ENCODE results near the gene SCG5.
A peak's percentile ranks its signal among the peaks of the same experiment; 100 is the strongest.
"Not testable (repeated sequence)": the region's sequence is repeated elsewhere in the genome, so short reads cannot be mapped to it uniquely, and the experiment has no call there.

Gene SCG5

DNA sequence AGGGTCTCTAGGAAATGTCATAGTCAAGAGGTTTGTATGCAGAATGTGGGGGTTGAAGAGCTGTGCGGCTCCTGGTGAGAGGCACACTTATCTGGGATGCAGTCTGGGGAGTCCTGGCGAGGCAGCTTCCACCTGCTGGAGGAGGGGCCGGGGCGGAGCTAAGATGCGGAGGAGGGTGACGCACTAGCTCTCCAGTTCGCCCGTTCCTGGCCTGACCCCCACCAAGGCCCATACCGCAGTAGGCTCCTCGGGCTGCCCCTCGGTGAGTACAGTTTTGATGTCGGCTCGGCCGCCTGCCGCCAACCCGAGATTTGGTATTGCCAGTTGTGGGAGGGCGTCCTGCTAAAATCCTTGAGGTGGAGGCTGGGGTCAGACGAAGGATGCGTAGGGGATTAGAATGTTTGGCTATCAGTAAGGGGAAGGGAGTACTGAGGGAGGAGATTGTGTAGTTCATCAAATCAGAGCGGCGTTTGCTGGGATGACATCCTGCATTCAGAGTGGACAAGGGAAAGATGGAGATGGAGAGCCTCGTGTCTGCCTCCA is at the start of gene SCG5:
TSS of gene SCG5 (plus strand) at position 194 of the 543 bp plus-strand sequence. CDS start 1,883 bp downstream, outside the sequence.
- DNase-seq = no peak

- not testable (repeated sequence) for DNase-seq
Measured at GRCh38 chr15:32593151-32593550, 48.4 kb upstream of the SCG5 start, which contains the start of gene GOLGA8N. Gene GOLGA8N (plus strand): TSS chr15:32593456.

DNA sequence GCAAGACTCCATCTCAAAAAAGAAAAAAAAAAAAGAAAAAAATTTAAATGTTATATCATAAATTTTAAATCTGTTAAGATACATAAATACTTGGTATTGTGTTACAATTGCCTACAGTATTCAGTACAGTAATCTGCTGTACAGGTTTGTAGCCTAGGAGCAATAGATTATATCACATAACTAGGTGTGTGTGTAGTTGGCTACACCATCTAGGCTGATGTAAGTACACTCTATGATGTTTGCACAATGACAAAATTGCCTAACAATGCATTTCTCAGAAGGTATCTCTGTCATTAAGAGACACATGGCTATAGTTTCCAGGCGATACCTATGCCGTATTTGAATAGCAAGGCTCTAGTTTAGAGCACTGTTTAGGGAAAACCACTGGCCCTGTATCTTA is 32.0 kb upstream of the SCG5 start:
- not testable (repeated sequence) for DNase-seq

GRCh38 chr15:32610719-32611118 is 30.8 kb upstream of the SCG5 start:
- DNase-seq = not testable (repeated sequence)

DNA sequence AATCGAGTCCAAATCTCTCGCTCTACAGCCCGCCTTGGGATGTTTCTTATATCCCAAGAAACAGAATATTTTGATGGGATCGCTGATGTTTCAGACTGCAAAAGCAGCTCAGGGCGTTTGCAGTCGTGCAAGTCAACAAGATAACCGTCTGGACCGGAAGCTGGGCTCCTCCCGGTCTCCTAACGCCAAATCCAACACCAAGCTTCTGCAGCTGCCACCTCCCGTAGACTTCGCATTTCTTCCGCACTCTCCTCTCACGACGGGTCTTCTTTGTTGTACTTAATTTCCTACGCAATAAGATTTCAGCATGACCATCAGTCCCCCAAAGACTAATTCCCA is 26.8 kb upstream of the SCG5 start:
- not testable (repeated sequence) for DNase-seq

DNA sequence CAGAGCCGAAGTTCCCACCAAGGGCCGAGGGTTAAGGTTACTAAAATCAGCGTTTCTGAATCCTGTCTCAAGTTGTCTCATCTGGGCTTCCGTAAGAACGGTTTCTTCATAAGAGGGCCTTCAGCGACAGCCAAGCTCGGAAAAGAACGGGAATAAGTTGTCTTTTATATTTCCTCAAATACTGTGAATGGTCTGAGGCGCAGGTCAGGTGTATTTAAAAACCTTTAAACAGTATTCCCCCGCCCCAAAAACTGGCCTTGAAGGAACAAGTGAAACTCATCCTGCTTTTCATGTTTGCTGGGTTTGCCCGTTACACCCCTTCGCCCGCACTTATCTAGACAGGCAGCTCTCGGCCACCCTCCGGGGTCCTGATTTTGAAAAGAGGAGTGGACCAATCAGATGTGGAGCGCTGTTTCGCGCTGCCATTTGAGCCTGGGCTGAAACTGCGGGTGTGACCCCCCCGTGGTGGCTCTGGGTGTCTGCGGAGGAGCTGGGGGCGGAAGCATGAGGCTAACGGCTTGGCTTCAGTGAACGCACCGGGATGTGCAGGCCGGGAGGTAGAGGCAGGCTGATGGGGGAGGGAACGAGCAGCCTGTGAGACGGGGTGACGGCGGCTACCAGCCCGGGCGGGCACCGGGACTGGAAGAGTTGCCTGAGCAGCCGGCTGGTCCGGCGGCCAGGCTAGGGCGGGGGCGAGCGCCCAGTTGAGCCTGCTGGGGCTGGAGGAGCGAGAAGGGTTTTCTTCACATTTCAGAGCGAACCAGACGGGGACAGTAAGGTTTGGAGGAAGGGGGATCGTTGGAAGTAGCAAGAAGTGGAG is 26.2 kb upstream of the SCG5 start, which contains the start of gene ARHGAP11A:
TSS of gene ARHGAP11A (plus strand) at position 454 of the 820 bp plus-strand sequence. CDS start 708 bp downstream, outside the sequence.
- not testable (repeated sequence) for DNase-seq

GRCh38 chr15:32615871-32616426 is 25.6 kb upstream of the SCG5 start:
- not testable (repeated sequence) for DNase-seq

GRCh38 chr15:32636410-32636809 is 5.1 kb upstream of the SCG5 start:
- no peak for DNase-seq

GRCh38 chr15:32636908-32637567 is 4.5 kb upstream of the SCG5 start:
- no peak for DNase-seq

- no peak for DNase-seq
Measured at GRCh38 chr15:32637704-32638103, 3.8 kb upstream of the SCG5 start.

DNA sequence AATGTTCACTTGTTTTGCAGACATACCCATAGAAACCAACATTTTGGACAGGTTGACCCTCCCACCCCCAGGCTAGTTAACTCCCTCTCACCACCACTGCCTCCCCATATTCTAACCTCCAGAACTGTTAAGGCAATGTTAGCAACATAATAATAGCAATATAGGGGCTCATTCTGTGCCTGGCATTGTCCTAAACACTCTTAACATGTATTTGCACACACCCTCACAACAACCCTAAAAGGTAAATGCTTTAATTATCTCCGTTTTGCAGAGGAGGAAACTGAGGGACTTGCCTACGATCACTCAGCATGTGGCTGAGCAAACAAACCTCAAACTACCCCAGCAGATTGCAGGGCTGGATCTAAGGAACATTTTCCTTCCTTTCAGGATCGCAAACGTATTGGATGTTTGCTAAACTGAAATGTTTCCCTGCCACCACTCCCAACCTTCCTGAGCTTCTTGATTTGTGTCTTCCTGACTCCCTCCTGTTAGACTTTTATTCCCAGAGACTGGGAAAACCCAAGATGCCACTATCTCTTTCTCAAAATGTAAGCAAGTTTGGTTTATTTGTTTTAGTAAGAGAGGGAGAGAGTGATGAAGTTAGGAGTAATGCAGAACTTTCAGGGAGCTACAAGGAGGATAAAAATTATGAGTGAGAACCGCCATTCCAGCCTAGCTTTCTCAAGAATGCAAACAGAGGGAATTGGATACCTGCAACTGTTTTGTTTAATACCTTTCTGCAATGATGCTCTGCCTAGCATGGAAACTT is 1.3 kb downstream of the SCG5 start:
- DNase-seq = no peak

DNA sequence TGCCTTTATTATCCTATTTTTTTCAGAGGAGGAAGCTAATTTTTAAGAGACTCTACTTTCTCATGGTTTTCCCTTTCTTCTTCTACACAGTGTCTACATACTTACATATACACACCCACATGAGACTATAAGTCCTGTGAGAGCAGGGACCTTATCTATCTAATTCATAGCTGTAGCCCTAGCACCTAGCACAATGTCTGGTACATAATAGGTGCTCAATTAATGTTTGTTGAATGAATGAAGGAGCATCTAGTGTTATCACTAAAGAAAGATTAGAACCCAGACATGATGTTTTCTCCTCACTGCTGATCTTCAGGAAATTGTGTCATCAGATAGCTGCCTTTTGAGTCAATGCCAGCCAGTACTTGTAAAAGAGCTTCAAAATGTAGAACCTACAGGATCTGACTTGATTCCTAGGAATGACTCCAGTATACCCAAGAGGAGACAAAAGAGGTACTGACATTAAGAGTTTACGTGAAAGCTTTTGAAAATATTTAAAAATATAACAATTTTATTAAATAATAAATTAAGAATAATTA is 2.5 kb downstream of the SCG5 start:
- DNase-seq = no peak

GRCh38 chr15:32646291-32646690 is 4.8 kb downstream of the SCG5 start:
- DNase-seq = no peak

- DNase-seq = no peak
Measured at GRCh38 chr15:32649342-32649741, 7.8 kb downstream of the SCG5 start.

GRCh38 chr15:32651229-32651837 is 9.8 kb downstream of the SCG5 start:
- DNase-seq = peak; percentile 34

DNA sequence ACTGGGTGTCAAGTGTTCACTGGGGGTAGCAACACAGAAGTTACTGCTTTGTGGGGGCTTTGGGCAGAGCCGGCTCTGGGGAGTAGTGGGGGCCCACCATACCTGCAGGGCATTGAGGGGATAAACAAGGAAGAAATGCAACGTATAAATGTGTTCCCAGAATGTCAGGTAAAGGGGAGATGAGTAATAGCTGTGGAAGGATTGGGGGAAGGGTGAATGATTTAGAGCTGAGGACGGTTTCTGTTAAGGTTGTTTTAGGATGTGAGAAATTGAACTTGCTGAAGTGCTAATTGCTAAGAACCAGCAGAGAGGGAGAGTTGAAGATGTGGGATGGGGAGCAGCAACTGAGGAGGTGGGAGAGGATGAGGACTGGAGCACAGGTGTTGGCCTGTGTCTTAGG is 10.7 kb downstream of the SCG5 start:
- no peak for DNase-seq

DNA sequence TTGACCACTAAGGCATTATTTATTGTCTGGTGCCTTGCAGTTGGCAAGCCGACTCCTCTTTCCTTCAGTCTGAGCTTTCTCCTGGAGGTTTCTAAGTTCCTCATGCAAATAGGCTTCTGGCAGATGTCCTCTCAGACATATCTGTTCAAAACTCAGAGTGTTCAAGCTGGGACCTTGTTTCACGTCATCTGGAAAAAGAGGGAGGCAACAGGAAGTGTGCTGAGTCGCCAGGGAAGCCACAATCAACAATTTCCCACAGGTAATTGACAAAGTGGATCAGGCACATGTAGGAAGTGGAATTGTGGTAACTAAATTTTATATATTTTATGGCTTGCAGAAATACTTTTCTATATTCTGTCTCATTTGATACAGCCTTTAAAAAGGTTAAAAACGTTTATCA is 14.6 kb downstream of the SCG5 start:
- no peak for DNase-seq

GRCh38 chr15:32656496-32656895 is 15.0 kb downstream of the SCG5 start:
- DNase-seq = no peak

DNA sequence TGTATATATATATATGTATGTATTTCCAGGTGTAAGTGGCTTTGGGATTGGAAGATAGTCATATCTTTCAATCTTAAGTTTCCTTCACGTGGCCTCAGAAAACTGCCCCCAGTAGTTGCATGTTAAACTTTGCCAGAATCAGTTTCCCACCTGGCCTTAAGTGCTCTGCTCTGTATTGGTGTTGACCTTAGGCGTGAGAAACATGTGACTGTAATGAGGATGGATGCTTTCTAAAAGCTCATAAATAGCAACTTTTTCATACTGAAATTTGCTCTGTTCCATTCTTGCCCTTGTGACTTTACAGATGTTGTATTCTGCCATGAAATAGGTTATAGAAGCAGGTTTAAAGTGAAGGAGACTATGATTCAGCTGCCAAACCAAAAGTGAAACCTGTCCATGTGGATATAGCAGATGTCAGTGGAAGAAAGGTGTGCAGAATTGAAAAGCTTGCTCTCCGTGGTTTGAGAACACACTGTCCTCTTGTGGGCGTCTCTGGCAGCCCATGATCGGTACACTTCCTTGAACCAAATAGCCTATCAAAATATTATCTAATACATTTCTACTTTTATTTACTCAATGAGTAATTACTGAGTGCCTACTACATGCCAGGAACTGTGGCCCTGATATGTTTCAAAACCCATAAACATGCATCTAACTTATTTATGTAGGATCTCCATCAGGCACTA is 15.8 kb downstream of the SCG5 start:
- no peak for DNase-seq

- no peak for DNase-seq
Measured at GRCh38 chr15:32657941-32658340, 16.4 kb downstream of the SCG5 start.

Measured in T1000 (cell line).